H54 (cell line): ENCODE data around the gene TRAPPC8.
"Not testable (repeated sequence)": the region's sequence is repeated elsewhere in the genome, so short reads cannot be mapped to it uniquely, and the experiment has no call there.

ENCODE experiments used
- DNase-seq: peaks from one replicate; pipeline ENCODE4 v3.0.0; 2011; ENCODE audit warnings: low spot score, mixed read lengths; ENCODE audit not compliant: insufficient read length
- FAIRE-seq: peaks from 3 replicates; lab custom pipeline; 2011; peaks lifted over from hg19 to GRCh38; lab: Jason Lieb, UNC
- POLR2A ChIP-seq: IDR thresholded peaks from 2 replicates; pipeline ENCODE4 v1.6.1; 2011; ENCODE audit warnings: low read depth, mild to moderate bottlenecking, low read length

Gene TRAPPC8

DNA sequence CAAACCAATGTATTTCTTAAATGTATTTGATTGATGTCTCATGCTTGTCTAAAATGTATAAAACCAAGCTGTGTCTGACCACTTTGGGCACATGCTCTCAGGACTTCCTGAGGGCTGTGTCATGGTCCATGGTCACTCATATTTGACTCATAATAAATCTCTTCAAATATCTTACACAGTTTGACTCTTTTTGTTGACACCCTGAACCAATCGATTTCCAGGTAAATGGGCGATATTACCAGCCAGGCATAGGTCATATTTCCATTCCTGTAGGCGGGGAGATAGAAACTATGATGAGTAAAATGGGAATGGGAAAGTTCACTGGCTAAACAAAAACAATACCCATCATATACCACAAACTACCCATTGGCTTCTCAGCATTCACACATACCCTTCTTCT, 9.3 kb upstream of the TRAPPC8 start:
- no peak for FAIRE-seq
- DNase-seq = no peak
- TF ChIP-seq POLR2A = no peak

- DNase-seq (no peak), FAIRE-seq (no peak)
- TF ChIP-seq POLR2A = no peak
Measured at GRCh38 chr18:31950583-31950982, 7.7 kb upstream of the TRAPPC8 start.

DNA sequence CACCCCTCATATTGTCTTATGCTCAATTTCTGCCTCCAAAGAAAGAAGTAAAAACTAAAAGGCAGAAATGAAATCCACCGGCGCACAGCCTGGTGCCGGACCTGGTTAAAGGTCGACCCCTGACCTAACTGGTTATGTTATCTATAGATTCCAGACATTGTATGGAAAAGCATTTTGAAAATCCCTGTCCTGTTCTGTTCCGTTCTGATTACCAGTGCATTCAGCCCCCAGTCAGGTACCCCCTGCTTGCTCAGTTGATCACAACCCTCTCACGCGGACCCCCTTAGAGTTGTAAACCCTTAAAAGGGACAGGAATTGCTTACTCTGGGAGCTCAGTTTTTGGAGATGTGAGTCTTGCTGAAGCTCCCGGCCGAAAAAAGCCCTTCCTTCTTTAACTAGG, 5.4 kb upstream of the TRAPPC8 start:
- DNase-seq, FAIRE-seq: not testable (repeated sequence)

DNA sequence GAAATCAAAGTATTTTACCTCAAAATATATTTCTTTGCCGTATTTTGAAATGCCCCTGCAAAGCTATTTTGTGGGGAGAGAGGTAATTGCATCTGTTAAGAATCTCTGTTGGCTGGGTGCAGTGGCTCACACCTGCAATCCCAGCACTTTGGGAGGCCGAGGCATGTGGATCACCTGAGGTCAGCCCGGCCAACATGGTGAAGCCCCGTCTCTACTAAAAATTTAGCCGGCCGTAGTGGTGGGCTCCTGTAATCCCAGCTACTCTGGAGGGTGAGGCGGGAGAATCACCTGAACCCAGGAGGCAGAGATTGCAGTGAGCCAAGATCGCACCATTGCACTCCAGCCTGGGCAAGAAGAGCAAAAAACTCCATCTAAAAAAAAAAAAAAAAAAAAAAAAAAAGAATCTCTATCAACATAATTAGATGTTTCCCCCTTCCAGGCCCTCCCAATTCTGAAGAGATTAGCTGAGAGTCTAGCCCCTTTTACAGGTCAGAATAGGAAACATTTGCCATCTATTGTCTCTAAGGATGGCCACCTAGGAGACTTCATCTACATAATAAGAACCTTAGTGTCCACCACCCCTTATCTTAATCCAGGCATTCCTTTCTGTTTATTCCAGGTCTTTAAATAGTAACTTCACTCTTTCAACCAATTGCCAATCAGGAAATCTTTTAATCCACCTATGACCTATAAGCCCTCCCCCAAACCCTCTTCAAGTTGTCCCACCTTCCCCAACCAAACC, 3.5 kb upstream of the TRAPPC8 start:
- TF ChIP-seq POLR2A = no peak
- FAIRE-seq (no peak), DNase-seq (no peak)

- no peak for FAIRE-seq
- TF ChIP-seq POLR2A = no peak
- no peak for DNase-seq
Measured at GRCh38 chr18:31943878-31944816, 1.2 kb upstream of the TRAPPC8 start.

GRCh38 chr18:31942291-31942998, 483 bp downstream of the TRAPPC8 start:
- FAIRE-seq = no peak
- DNase-seq = peak; percentile 11
- 0 out of 2 replicates have a peak, but pooled peaks have one; percentile 12 for TF ChIP-seq POLR2A

GRCh38 chr18:31941010-31941809, 1.7 kb downstream of the TRAPPC8 start:
- no peak for TF ChIP-seq POLR2A
- no peak for FAIRE-seq
- no peak for DNase-seq

DNA sequence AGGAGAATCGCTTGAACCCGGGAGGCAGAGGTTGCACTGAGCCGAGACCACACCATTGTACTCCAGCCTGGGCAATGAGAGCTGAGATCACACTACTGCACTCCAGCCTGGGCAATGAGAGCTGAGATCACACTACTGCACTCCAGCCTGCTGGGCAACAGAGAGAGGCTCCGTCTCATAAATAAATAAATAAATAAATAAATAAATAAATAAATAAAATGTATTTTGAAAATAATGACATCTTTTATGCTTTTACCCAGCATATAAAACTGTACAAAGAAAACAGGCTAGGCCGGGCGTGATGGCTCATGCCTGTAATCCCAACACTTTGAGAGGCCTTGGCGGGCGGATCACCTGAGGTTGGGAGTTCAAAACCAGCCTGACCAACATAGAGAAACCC, 8.2 kb downstream of the TRAPPC8 start:
- DNase-seq, FAIRE-seq: not testable (repeated sequence)

DNA sequence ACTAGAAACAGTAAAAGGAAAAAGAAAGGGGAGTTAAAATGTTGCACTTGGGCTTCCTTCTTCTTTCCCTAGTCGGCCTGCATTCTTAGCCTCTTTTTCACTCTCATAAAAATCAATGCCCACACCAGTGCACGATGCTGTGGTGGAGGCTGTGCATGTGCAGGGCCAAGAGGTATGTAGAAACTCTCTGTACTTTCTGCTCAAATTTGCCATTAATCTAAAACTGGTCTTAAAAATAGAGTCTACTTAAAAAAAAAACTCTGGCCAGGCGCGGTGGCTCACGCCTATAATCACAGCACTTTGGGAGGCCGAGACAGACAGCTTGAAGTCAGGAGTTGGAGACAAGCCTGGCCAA, 11.1 kb downstream of the TRAPPC8 start:
- FAIRE-seq (no peak), DNase-seq (no peak)
- no peak for TF ChIP-seq POLR2A

- DNase-seq = no peak
- FAIRE-seq = no peak
- TF ChIP-seq POLR2A = no peak
Measured at GRCh38 chr18:31931163-31931885, 11.6 kb downstream of the TRAPPC8 start.

- no peak for DNase-seq
- TF ChIP-seq POLR2A = no peak
- FAIRE-seq = no peak
Measured at GRCh38 chr18:31929273-31929672, 13.7 kb downstream of the TRAPPC8 start.

GRCh38 chr18:31926988-31927387, 15.9 kb downstream of the TRAPPC8 start:
- FAIRE-seq, DNase-seq: not testable (repeated sequence)

- no peak for TF ChIP-seq POLR2A
- DNase-seq (no peak), FAIRE-seq (no peak)
Measured at GRCh38 chr18:31920277-31920676, 22.7 kb downstream of the TRAPPC8 start.

GRCh38 chr18:31919366-31919765, 23.6 kb downstream of the TRAPPC8 start:
- DNase-seq, FAIRE-seq: not testable (repeated sequence)
